ENCODE results near the gene IRF2BPL. TPM values are rescaled to one million over a fixed set of nuclear protein-coding genes. Genes with fewer than 3 reads are reported as not detected.

The IRF2BPL gene
- total RNA-seq, 1 experiment from 2014 or later = 74.6 TPM

DNA sequence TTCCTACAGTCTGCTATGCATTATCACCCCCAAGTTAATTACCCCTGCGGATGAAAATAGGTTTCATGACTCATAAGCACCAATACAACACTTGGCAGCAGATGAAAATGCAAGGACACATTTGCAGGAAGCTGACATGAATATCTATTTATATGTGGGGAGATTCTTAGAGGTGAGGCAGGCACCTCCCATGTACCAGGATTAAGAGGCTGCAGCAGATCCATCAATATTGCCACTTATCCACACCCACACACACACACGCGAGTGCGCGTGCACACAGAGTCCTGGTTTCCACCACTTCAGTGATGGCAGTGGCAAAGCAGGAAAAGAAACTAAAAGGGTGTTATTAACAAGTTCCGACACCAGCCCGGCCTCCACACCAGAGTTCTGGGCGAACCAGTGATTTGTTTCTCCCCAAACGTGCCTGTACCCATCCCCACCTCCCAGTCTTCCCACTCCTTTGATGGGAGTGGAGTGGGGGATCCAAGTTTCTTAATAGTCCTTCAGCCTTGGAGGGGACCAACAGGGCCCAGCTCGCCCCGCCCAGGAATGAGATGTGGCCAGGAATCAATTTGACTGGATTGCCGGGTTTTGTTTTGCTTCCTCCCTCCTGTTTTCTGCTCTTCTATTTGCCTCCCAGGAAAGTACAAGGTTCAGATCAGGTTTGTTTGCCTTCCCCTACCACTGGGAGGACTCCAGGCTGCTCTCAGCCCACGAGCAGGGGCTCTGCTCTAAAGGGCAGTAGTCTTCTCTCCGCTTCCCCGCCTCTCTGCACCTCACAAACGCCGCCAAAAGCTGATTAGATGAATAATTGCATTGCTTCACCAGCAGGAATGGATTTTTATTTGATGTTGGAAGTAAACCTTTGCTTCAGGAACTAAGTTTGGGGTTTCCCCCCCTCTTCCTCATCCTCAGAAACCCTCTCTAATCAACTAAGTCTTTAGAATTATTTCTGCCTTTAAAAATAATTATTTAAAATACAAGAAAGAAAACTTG is 5.2 kb downstream of the IRF2BPL start:
- ChIA-PET RAD21 (ENCODE audit: low non-redundant PET in 1 of 2, low total read pairs in 2 of 2, uncharacterized antibody in 2 of 2, unreplicated experiment in 2 of 2) (interaction anchor here (0.6 to 1.7 kb wide), 3 partner anchors 11 to 109 kb away, joined by 3 to 7 read pairs (median 5); no protein-coding TSS in a partner anchor), CTCF (interaction anchor here (0.8 to 4.0 kb wide), 16 partner anchors 9 to 150 kb away, joined by 3 to 19 read pairs (median 4); no protein-coding TSS in a partner anchor), POLR2A (interaction anchor here (0.9 to 3.1 kb wide), 18 partner anchors 9 to 124 kb away, joined by 3 to 15 read pairs (median 6); no protein-coding TSS in a partner anchor)
- peaks cover 61 to 69% of the 10 kb centered on the region in 2 experiments for H3K4me1 ChIP-seq (ENCODE audit: control insufficient read depth in 1 of 2, insufficient read depth in 2 of 2, low read length in 2 of 2)
- H3K4me2 ChIP-seq (ENCODE audit: low read length) = peak overlapping the region; percentile 73
- DNase-seq (ENCODE audit: low read depth, low spot score) (no peak), ATAC-seq (peak; percentile 40)
- BruUV-seq (replicated peaks) = no TSS peak
- peaks cover 3 to 13% of the 10 kb centered on the region in 2 experiments; a peak in 1 of 4 replicates for H3K36me3 ChIP-seq (ENCODE audit: control insufficient read depth in 1 of 2, insufficient read depth in 2 of 2, low read length in 2 of 2)
- H4K20me1 ChIP-seq (ENCODE audit: insufficient read depth) = peaks cover 7% of the 10 kb centered on the region; the same call in 1 of the 2 replicates
- H3K4me3 ChIP-seq (replicated peaks in 1 of 2; ENCODE audit: low read depth in 1 of 2, low read length in 2 of 2) = peak overlapping the region in 1 of 2 experiments; percentile 17; a peak in 2 of 4 replicates
- no peaks in the 10 kb centered on the region for H3K9me3 ChIP-seq (ENCODE audit: control insufficient read depth in 1 of 2, insufficient read depth in 1 of 2, low read depth in 1 of 2, low read length in 2 of 2)
- H3K27ac ChIP-seq (ENCODE audit: low read depth, low read length) = peak overlapping the region; percentile 86
- H2AFZ ChIP-seq (ENCODE audit: low read depth, low read length, poor library complexity, severe bottlenecking) = no peak overlapping the region
- H3K79me2 ChIP-seq (ENCODE audit: insufficient read depth, low read length) = peaks cover 40% of the 10 kb centered on the region
- no peaks in the 10 kb centered on the region for H3K27me3 ChIP-seq (ENCODE audit: insufficient read depth, low read length)
- H3K9me2 ChIP-seq (ENCODE audit: insufficient read depth) = no peaks in the 10 kb centered on the region
- intact Hi-C loops (cut with micrococcal nuclease) = loop anchor here (2.0 to 10.0 kb wide), 2 partner anchors 30 to 108 kb away; no protein-coding TSS in a partner anchor
- H3K9ac ChIP-seq (ENCODE audit: low read length) = peak overlapping the region; percentile 38
- TF ChIP-seq, protein P1, sequence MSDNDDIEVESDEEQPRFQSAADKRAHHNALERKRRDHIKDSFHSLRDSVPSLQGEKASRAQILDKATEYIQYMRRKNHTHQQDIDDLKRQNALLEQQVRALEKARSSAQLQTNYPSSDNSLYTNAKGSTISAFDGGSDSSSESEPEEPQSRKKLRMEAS (IDR thresholded peaks at IDR 0.05) = no peak
- peak; percentile 44 for TF ChIP-seq POLR2A (IDR thresholded peaks at IDR 0.05; ENCODE audit: borderline replicate concordance, extremely low read depth, insufficient read depth, insufficient read length)
- TF ChIP-seq SIN3A (IDR thresholded peaks at IDR 0.05; ENCODE audit: low read depth) = no peak
- TF ChIP-seq EGR1 (IDR thresholded peaks at IDR 0.05; ENCODE audit: low read depth) = no peak
- TF ChIP-seq, protein P2, sequence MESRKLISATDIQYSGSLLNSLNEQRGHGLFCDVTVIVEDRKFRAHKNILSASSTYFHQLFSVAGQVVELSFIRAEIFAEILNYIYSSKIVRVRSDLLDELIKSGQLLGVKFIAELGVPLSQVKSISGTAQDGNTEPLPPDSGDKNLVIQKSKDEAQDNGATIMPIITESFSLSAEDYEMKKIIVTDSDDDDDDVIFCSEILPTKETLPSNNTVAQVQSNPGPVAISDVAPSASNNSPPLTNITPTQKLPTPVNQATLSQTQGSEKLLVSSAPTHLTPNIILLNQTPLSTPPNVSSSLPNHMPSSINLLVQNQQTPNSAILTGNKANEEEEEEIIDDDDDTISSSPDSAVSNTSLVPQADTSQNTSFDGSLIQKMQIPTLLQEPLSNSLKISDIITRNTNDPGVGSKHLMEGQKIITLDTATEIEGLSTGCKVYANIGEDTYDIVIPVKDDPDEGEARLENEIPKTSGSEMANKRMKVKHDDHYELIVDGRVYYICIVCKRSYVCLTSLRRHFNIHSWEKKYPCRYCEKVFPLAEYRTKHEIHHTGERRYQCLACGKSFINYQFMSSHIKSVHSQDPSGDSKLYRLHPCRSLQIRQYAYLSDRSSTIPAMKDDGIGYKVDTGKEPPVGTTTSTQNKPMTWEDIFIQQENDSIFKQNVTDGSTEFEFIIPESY (IDR thresholded peaks at IDR 0.05; ENCODE audit: extremely low read depth, insufficient replicate concordance, low read length) = no peak
- TF ChIP-seq POLR2AphosphoS5 (IDR thresholded peaks at IDR 0.05; ENCODE audit: low read depth, low read length) = peak; percentile 52
- TF ChIP-seq EZH2 (IDR thresholded peaks at IDR 0.05) = no peak
- TF ChIP-seq TCF7L2 (IDR thresholded peaks at IDR 0.05; ENCODE audit: borderline replicate concordance, extremely low read depth, insufficient read depth, insufficient read length) = peak; percentile 89
- no peak for TF ChIP-seq ZNF274 (IDR thresholded peaks at IDR 0.05; ENCODE audit: low read depth, low read length)
- no peak for TF ChIP-seq ELF1 (IDR thresholded peaks at IDR 0.05; ENCODE audit: borderline replicate concordance, low read depth)
- no peak for TF ChIP-seq ZFX (IDR thresholded peaks at IDR 0.05)
- TF ChIP-seq YY1 (IDR thresholded peaks at IDR 0.05; ENCODE audit: extremely low read depth, insufficient replicate concordance, low read depth, low read length) = peak; percentile 22
- TF ChIP-seq, protein P3, sequence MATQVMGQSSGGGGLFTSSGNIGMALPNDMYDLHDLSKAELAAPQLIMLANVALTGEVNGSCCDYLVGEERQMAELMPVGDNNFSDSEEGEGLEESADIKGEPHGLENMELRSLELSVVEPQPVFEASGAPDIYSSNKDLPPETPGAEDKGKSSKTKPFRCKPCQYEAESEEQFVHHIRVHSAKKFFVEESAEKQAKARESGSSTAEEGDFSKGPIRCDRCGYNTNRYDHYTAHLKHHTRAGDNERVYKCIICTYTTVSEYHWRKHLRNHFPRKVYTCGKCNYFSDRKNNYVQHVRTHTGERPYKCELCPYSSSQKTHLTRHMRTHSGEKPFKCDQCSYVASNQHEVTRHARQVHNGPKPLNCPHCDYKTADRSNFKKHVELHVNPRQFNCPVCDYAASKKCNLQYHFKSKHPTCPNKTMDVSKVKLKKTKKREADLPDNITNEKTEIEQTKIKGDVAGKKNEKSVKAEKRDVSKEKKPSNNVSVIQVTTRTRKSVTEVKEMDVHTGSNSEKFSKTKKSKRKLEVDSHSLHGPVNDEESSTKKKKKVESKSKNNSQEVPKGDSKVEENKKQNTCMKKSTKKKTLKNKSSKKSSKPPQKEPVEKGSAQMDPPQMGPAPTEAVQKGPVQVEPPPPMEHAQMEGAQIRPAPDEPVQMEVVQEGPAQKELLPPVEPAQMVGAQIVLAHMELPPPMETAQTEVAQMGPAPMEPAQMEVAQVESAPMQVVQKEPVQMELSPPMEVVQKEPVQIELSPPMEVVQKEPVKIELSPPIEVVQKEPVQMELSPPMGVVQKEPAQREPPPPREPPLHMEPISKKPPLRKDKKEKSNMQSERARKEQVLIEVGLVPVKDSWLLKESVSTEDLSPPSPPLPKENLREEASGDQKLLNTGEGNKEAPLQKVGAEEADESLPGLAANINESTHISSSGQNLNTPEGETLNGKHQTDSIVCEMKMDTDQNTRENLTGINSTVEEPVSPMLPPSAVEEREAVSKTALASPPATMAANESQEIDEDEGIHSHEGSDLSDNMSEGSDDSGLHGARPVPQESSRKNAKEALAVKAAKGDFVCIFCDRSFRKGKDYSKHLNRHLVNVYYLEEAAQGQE (IDR thresholded peaks at IDR 0.05; ENCODE audit: low read depth) = no peak
- no peak for TF ChIP-seq EZH2phosphoT487 (IDR thresholded peaks at IDR 0.05; ENCODE audit: borderline replicate concordance)
- TF ChIP-seq RAD21 (IDR thresholded peaks at IDR 0.05; ENCODE audit: low read depth) = no peak
- no peak for TF ChIP-seq JUND (IDR thresholded peaks at IDR 0.05)
- TF ChIP-seq, protein P4, sequence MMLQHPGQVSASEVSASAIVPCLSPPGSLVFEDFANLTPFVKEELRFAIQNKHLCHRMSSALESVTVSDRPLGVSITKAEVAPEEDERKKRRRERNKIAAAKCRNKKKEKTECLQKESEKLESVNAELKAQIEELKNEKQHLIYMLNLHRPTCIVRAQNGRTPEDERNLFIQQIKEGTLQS (IDR thresholded peaks at IDR 0.05) = no peak
- TF ChIP-seq FOSL1 (IDR thresholded peaks at IDR 0.05; ENCODE audit: low read depth) = no peak
- TF ChIP-seq SP1 (IDR thresholded peaks at IDR 0.05; ENCODE audit: low read depth) = no peak
